ENCODE measurements around the gene ZMYND19. TPM values are rescaled to one million over a fixed set of nuclear protein-coding genes. Genes with fewer than 3 reads are reported as not detected.

The ZMYND19 gene
- total and polyA plus RNA-seq, 2 of the 8 experiments (the other 6 are each of a cell fraction or from before 2014, with no cell fraction given): 42.4 to 58.7 TPM

- TF ChIP-seq RAD21 (IDR thresholded peaks at IDR 0.05 in 1 of 2, conservative IDR thresholded peaks at IDR 0.05 in 1 of 2; ENCODE audit: low read depth in 2 of 2, low read length in 2 of 2) (no peak), CTBP2 (IDR thresholded peaks at IDR 0.05; ENCODE audit: borderline replicate concordance, insufficient read depth, insufficient read length, low read length) (no peak), TAF1 (IDR thresholded peaks at IDR 0.05; ENCODE audit: low read depth, low read length) (no peak), ASH2L (IDR thresholded peaks at IDR 0.05; ENCODE audit: low read length) (no peak), POU5F1 (IDR thresholded peaks at IDR 0.05; ENCODE audit: low read depth, low read length) (no peak), RNF2 (IDR thresholded peaks at IDR 0.05; ENCODE audit: borderline replicate concordance, low read depth, low read length, missing control alignments, poor library complexity, severe bottlenecking) (no peak), JUND (IDR thresholded peaks at IDR 0.05; ENCODE audit: low read length) (no peak)
Measured at GRCh38 chr9:137604345-137605086, 14.2 kb upstream of the ZMYND19 start (continued).

Data from H1 (cell line).